NB4 (cell line): ENCODE data around the gene NTM.

Experiments used
- DNase-seq: peaks from one replicate; pipeline ENCODE4 v3.0.0; 2010; ENCODE audit warnings: low read depth
- H3K4me3 ChIP-seq: one replicate; pipeline ENCODE4 v1.5.1; 2011; ENCODE audit warnings: mild to moderate bottlenecking, low read depth, low read length, moderate library complexity
- CTCF ChIP-seq: IDR thresholded peaks from one replicate; pipeline ENCODE4 v1.5.1; 2012; ENCODE audit warnings: low read depth, low read length
- MAX ChIP-seq: IDR thresholded peaks from 2 replicates; pipeline ENCODE4 v1.6.1; 2011; ENCODE audit warnings: low read depth, low read length
- MYC ChIP-seq: IDR thresholded peaks from 2 replicates; pipeline ENCODE4 v1.6.1; 2011; ENCODE audit warnings: low read depth, low read length
- POLR2A ChIP-seq: IDR thresholded peaks from 2 replicates; pipeline ENCODE4 v1.6.1; 2011; ENCODE audit warnings: mild to moderate bottlenecking; ENCODE audit not compliant: insufficient read length; ENCODE audit errors: extremely low read depth

Gene NTM

GRCh38 chr11:132047167-132047566, 676.8 kb downstream of the NTM start:
- H3K4me3 ChIP-seq, result no peak overlapping the region
- TF ChIP-seq MAX (no peak), CTCF (no peak), MYC (no peak), POLR2A (no peak)
- DNase-seq, result no peak

GRCh38 chr11:132048040-132048439, 677.6 kb downstream of the NTM start:
- H3K4me3 ChIP-seq, result no peak overlapping the region
- no peak for DNase-seq
- TF ChIP-seq MYC (no peak), POLR2A (no peak), CTCF (no peak), MAX (no peak)

- H3K4me3 ChIP-seq, result no peak overlapping the region
- TF ChIP-seq MAX (no peak), CTCF (no peak), MYC (no peak), POLR2A (no peak)
- no peak for DNase-seq
These were observed 678.8 kb downstream of the NTM start for GRCh38 chr11:132049205-132049604.

- H3K4me3 ChIP-seq, result no peak overlapping the region
- no peak for DNase-seq
- no peak for TF ChIP-seq MYC
- no peak for TF ChIP-seq MAX
- no peak for TF ChIP-seq POLR2A
- no peak for TF ChIP-seq CTCF
These were observed 679.6 kb downstream of the NTM start for GRCh38 chr11:132050049-132050448.

- no peak for TF ChIP-seq POLR2A
- TF ChIP-seq MYC, result no peak
- TF ChIP-seq CTCF, result no peak
- no peak for TF ChIP-seq MAX
- H3K4me3 ChIP-seq, result no peak overlapping the region
- no peak for DNase-seq
These were observed 680.3 kb downstream of the NTM start for GRCh38 chr11:132050577-132051165.

GRCh38 chr11:132051704-132052103, 681.3 kb downstream of the NTM start:
- no peak for DNase-seq
- no peak overlapping the region for H3K4me3 ChIP-seq
- TF ChIP-seq POLR2A, result no peak
- TF ChIP-seq CTCF, result no peak
- no peak for TF ChIP-seq MYC
- no peak for TF ChIP-seq MAX
